ENCODE measurements around the gene CDH23.

GRCh38 chr10:71827852-71828251 is 431.1 kb downstream of the CDH23 start:
- TF ChIP-seq POLR2AphosphoS5 (IDR thresholded peaks at IDR 0.05) (no peak), CTCF (IDR thresholded peaks at IDR 0.05) (no peak), POLR2A (IDR thresholded peaks at IDR 0.05) (no peak)

Data from suprapubic skin (tissue), 4 donors.